Esophagus muscularis mucosa (tissue), 2 donors: ENCODE measurements around the gene PTPRJ.

ENCODE experiments used
- POLR2A ChIP-seq: fragments of 450-650 bp; IDR thresholded peaks from one replicate; pipeline ENCODE4 v1.6.1; 2017; ENCODE audit warnings: antibody characterized with exemption, moderate library complexity, mild to moderate bottlenecking, low read depth
- POLR2AphosphoS5 ChIP-seq, 2 donors: sonication (generic); formaldehyde crosslinking; IDR thresholded peaks; one replicate each; pipeline ENCODE4 v1.6.1; 2017; ENCODE audit warnings: antibody characterized with exemption in 2 of 2

DNA sequence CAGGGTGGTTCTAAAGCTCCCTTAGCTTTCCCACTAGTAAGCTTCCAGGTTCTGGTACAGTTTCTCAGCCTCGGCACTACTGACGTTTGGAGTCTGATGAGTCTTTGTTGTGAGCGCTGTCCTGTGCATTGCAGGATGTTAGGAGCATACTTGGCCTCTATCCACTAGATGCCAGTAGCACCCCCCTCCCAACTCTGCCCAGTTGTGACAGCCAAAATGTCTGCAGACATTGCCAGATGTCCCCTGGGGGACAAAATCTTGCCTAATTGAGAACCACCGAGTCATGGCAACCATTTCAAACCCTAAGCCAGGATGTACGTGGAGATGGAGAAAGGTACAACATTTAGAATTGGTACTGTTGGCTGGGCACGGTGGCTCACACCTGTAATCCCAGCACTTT, 68.7 kb downstream of the PTPRJ start:
- TF ChIP-seq POLR2AphosphoS5 (IDR thresholded peaks at IDR 0.05) (no peak), POLR2A (no peak)
